Measurements from ENCODE around the gene TMEM185A.
"Not testable (repeated sequence)": the region's sequence is repeated elsewhere in the genome, so short reads cannot be mapped to it uniquely, and the experiment has no call there.

Gene TMEM185A

GRCh38 chrX:149550454-149550853 lies 81.1 kb downstream of the TMEM185A start:
- DNase-seq, result not testable (repeated sequence)

- DNase-seq, result not testable (repeated sequence)
Measured at GRCh38 chrX:149549701-149550100, 81.9 kb downstream of the TMEM185A start, which contains the start of gene HSFX3. Gene HSFX3 (minus strand): TSS chrX:149549924. CDS start chrX:149549852, 72 bp downstream.

GRCh38 chrX:149547782-149548181 lies 83.8 kb downstream of the TMEM185A start:
- not testable (repeated sequence) for DNase-seq

- DNase-seq, result not testable (repeated sequence)
Measured at GRCh38 chrX:149546962-149547361, 84.6 kb downstream of the TMEM185A start.

Measured in T-helper 9 cell (primary cell).